HCT116 (cell line): Measurements from ENCODE around the gene GTF2F1. TPM values are rescaled to one million over a fixed set of nuclear protein-coding genes. Genes with fewer than 3 reads are reported as not detected.

Experiments
- ATAC-seq: fragments of 200-7000 bp; cut with Tn5 transposase; 2 replicates; pipeline ENCODE4 v1.9.1; 2020; ENCODE audit warnings: mild to moderate bottlenecking, moderate library complexity
- Bru-seq: library from RNA; stranded (reverse); fragments of 400-500 nt; gene quantifications from one replicate; lab custom pipeline; 2021; lab: Mats Ljungman, UMichigan
- BruChase-seq, 2 experiments: library from RNA; stranded (reverse); fragments of 400-500 nt; gene quantifications; one replicate each; lab custom pipeline; 2021; lab: Mats Ljungman, UMichigan
- BruUV-seq: library from RNA; stranded (reverse); fragments of 400-500 nt; replicated peaks from 2 replicates; lab custom pipeline; 2021; lab: Mats Ljungman, UMichigan
- CTCF ChIA-PET: fragments of 300-600 bp; sonication (Branson Sonifier 250); formaldehyde crosslinking; loops from one replicate; lab custom pipeline; 2021; ENCODE audit warnings: antibody characterized with exemption; lab: Charles Lee
- POLR2A ChIA-PET: fragments of 300-600, 350-600 bp; sonication (Branson Sonifier 250); formaldehyde crosslinking; loops from one replicate; lab custom pipeline; 2021; ENCODE audit warnings: antibody characterized with exemption; lab: Charles Lee
- RAD21 ChIA-PET, 2 experiments: fragments of 300-600 bp; sonication (Branson Sonifier 250); formaldehyde crosslinking; loops; one replicate each; lab custom pipeline; 2023; ENCODE audit warnings: low total read pairs in 2 of 2; ENCODE audit not compliant: uncharacterized antibody in 2 of 2, unreplicated experiment in 2 of 2, low non-redundant PET in 1 of 2; lab: Charles Lee
- DNase-seq: peaks from one replicate; pipeline ENCODE4 v3.0.0-alpha.2; 2010; ENCODE audit warnings: low read depth, low spot score
- H2AFZ ChIP-seq: fragments of 200-600 bp; shearing (Covaris generic), sonication (generic); 2 replicates; pipeline ENCODE4 v1.6.1; 2017; ENCODE audit warnings: low read depth, mixed run types, mixed read lengths, antibody characterized with exemption, low read length; ENCODE audit not compliant: poor library complexity, severe bottlenecking
- H3K27ac ChIP-seq: 2 replicates; pipeline ENCODE4 v1.5.1; 2012; ENCODE audit warnings: low read depth, low read length
- H3K27me3 ChIP-seq: fragments of 200-600 bp; sonication (generic); 2 replicates; pipeline ENCODE4 v1.6.1; 2016; ENCODE audit warnings: mixed run types, low read length, mixed read lengths; ENCODE audit not compliant: insufficient read depth
- H3K36me3 ChIP-seq, 2 experiments: fragments of 200-500 bp in 1 of 2; fragments of 200-600 bp in 1 of 2; sonication (Bioruptor generic) in 1 of 2; sonication (generic) in 1 of 2; 2 replicates each; pipeline versions ENCODE4 v1.5.1 to v1.6.1; 2014 to 2016; ENCODE audit warnings: low read length in 2 of 2, inconsistent platforms in 1 of 2, mixed read lengths in 1 of 2, mixed run types in 1 of 2; ENCODE audit not compliant: insufficient read depth in 2 of 2, control insufficient read depth in 1 of 2
- H3K4me1 ChIP-seq, 2 experiments: fragments of 200-600 bp in 1 of 2; sonication (generic) in 1 of 2; 2 replicates each; pipeline versions ENCODE4 v1.5.1 to v1.6.1; 2012 to 2017; ENCODE audit warnings: low read length in 2 of 2, inconsistent platforms in 1 of 2, mild to moderate bottlenecking in 1 of 2, mixed read lengths in 1 of 2, mixed run types in 1 of 2, moderate library complexity in 1 of 2; ENCODE audit not compliant: insufficient read depth in 2 of 2, control insufficient read depth in 1 of 2
- H3K4me2 ChIP-seq: fragments of 200-600 bp; sonication (generic); 2 replicates; pipeline ENCODE4 v1.6.1; 2017; ENCODE audit warnings: mixed run types, low read length, mixed read lengths
- H3K4me3 ChIP-seq, 2 experiments: fragments of 200-600 bp in 1 of 2; sonication (generic) in 1 of 2; replicated peaks in 1 of 2; 2 replicates each; pipeline ENCODE4 v1.5.1; 2011 to 2016; ENCODE audit warnings: low read length in 2 of 2, control low read depth in 1 of 2, low read depth in 1 of 2, mild to moderate bottlenecking in 1 of 2, mixed read lengths in 1 of 2, mixed run types in 1 of 2
- H3K79me2 ChIP-seq: fragments of 200-600 bp; sonication (generic); 2 replicates; pipeline ENCODE4 v1.6.1; 2017; ENCODE audit warnings: mild to moderate bottlenecking, mixed run types, low read length, moderate library complexity, mixed read lengths; ENCODE audit not compliant: insufficient read depth
- H3K9ac ChIP-seq: fragments of 200-600 bp; sonication (generic); 2 replicates; pipeline ENCODE4 v1.6.1; 2016; ENCODE audit warnings: low read length, mixed read lengths
- H3K9me2 ChIP-seq: fragments of 200-600 bp; sonication (generic), shearing (Covaris generic); 2 replicates; pipeline ENCODE4 v1.6.1; 2017; ENCODE audit warnings: mixed run types, mild to moderate bottlenecking, moderate library complexity; ENCODE audit not compliant: insufficient read depth
- H3K9me3 ChIP-seq, 2 experiments: fragments of 200-500 bp in 1 of 2; fragments of 200-600 bp in 1 of 2; sonication (Bioruptor generic) in 1 of 2; sonication (generic) in 1 of 2; 2 replicates each; pipeline ENCODE4 v1.6.1; 2014 to 2017; ENCODE audit warnings: low read length in 2 of 2, mixed read lengths in 2 of 2, inconsistent platforms in 1 of 2, low read depth in 1 of 2, mild to moderate bottlenecking in 1 of 2, mixed run types in 1 of 2, moderate library complexity in 1 of 2; ENCODE audit not compliant: control insufficient read depth in 1 of 2, insufficient read depth in 1 of 2
- H4K20me1 ChIP-seq: fragments of 200-600 bp; sonication (generic), shearing (Covaris generic); 2 replicates; pipeline ENCODE4 v1.6.1; 2017; ENCODE audit warnings: mixed run types, mild to moderate bottlenecking, moderate library complexity; ENCODE audit not compliant: insufficient read depth
- CBX3 ChIP-seq: IDR thresholded peaks from 2 replicates; pipeline ENCODE4 v1.6.1; 2012; ENCODE audit warnings: low read depth
- EGR1 ChIP-seq: IDR thresholded peaks from 2 replicates; pipeline ENCODE4 v1.6.1; 2012; ENCODE audit warnings: low read depth
- POLR2A ChIP-seq: IDR thresholded peaks from 2 replicates; pipeline ENCODE4 v1.7.0; 2011; ENCODE audit warnings: borderline replicate concordance; ENCODE audit not compliant: insufficient read depth, insufficient read length; ENCODE audit errors: extremely low read depth
- POLR2AphosphoS5 ChIP-seq: IDR thresholded peaks from 2 replicates; pipeline ENCODE4 v1.6.1; 2011; ENCODE audit warnings: mild to moderate bottlenecking, low read depth, low read length, moderate library complexity
- TCF7L2 ChIP-seq: IDR thresholded peaks from 2 replicates; pipeline ENCODE4 v1.7.0; 2011; ENCODE audit warnings: borderline replicate concordance, inconsistent platforms; ENCODE audit not compliant: insufficient read depth, insufficient read length; ENCODE audit errors: extremely low read depth
- YY1 ChIP-seq: IDR thresholded peaks from 2 replicates; pipeline ENCODE4 v1.6.1; 2011; ENCODE audit warnings: low read length, low read depth, moderate library complexity, mild to moderate bottlenecking; ENCODE audit not compliant: insufficient replicate concordance; ENCODE audit errors: extremely low read depth
- ZFX ChIP-seq: fragments of 450-650 bp; IDR thresholded peaks from 2 replicates; pipeline ENCODE4 v1.6.1; 2017
- ZNF274 ChIP-seq: fragments of 200-500 bp; sonication (Bioruptor generic); IDR thresholded peaks from 2 replicates; pipeline ENCODE4 v1.6.1; 2014; ENCODE audit warnings: mild to moderate bottlenecking, low read depth, low read length, inconsistent platforms
- intact Hi-C: fragments of 100-400 bp; cut with micrococcal nuclease; formaldehyde crosslinking; loops from 2 replicates; pipeline ENCODE4 v1.10.0; 2022
- long read RNA-seq: library from polyadenylated mRNA; unstranded; transcript quantifications from one replicate; pipeline ENCODE4 v2.0.0, GENCODE V29; 2021; ENCODE audit not compliant: unreplicated experiment
- polyA plus RNA-seq: library from polyadenylated mRNA; unstranded; fragments of >200 nt; gene quantifications from 2 replicates; pipeline ENCODE4 v1.2.1, GENCODE V29; 2012; ENCODE audit warnings: missing spikeins
- total RNA-seq: library from RNA; stranded (reverse); gene quantifications from one replicate; pipeline ENCODE4 v1.2.1, GENCODE V29; 2021; ENCODE audit not compliant: unreplicated experiment
- TF ChIP-seq, protein P1 (sequence below): IDR thresholded peaks from 2 replicates; pipeline ENCODE4 v1.6.1; 2011; ENCODE audit warnings: mild to moderate bottlenecking, low read length, moderate library complexity; ENCODE audit not compliant: insufficient replicate concordance; ENCODE audit errors: extremely low read depth

The GTF2F1 gene
- total RNA-seq (82.0 TPM), Bru-seq, nascent RNA (percentile 80 among the genes with signal in this experiment), BruChase-seq, experiment 1, labeled RNA remaining after a 6-hour chase (percentile 94 among the genes with signal in this experiment), BruChase-seq, experiment 2, labeled RNA remaining after a 2-hour chase (percentile 90 among the genes with signal in this experiment)
- polyA plus RNA-seq = 84.2 and 85.5 TPM in 2 replicates
- long read RNA-seq, transcript GTF2F1-201 (13 exons, 2,731 nt) = major isoform, 126 of 188 reads
- long read RNA-seq, partial matches to known transcripts = 43 of 188 reads
- long read RNA-seq, other reads (novel, unspliced or antisense) = 18 of 188 reads

- peak within 1 kb of the TSS; percentile 69 to 90 for H3K4me3 ChIP-seq
- H3K36me3 ChIP-seq = peaks cover 15 to 16% of the 10 kb centered on the region in 2 experiments; a peak in 2 of 4 replicates
- ChIA-PET RAD21 (interaction anchor here in 1 of 2 experiments (0.6 to 1.0 kb wide), 2 partner anchors 32 to 33 kb away, joined by 3 to 6 read pairs; partner anchors contain the start of gene KHSRP), CTCF (no interaction called here), POLR2A (interaction anchor here (0.6 to 1.0 kb wide), 2 partner anchors 11 to 20 kb away, joined by 3 to 9 read pairs; partner anchors contain the start of gene ALKBH7)
- peak within 1 kb of the TSS; percentile 90 for H3K9ac ChIP-seq
- peak within 1 kb of the TSS; percentile 79 for H3K4me2 ChIP-seq
- ATAC-seq = peak; percentile 87
- BruUV-seq = no TSS peak
- no peaks in the 10 kb centered on the region for H3K27me3 ChIP-seq
- H3K9me2 ChIP-seq = no peaks in the 10 kb centered on the region
- H4K20me1 ChIP-seq = no peaks in the 10 kb centered on the region
- peak; percentile 90 for DNase-seq
- peaks cover 36% of the 10 kb centered on the region for H3K79me2 ChIP-seq
- H3K27ac ChIP-seq = peak within 1 kb of the TSS; percentile 71
- TF ChIP-seq ZNF274 = no peak
- 0 out of 2 replicates have a peak, but pooled peaks have one; percentile 33 for TF ChIP-seq EGR1
- peak; percentile 81 for TF ChIP-seq POLR2AphosphoS5
- peak; percentile 60 for TF ChIP-seq POLR2A
- TF ChIP-seq TCF7L2 = peak; percentile 49
- peak; percentile 87; the same call in 1 of the 2 replicates for TF ChIP-seq ZFX
- TF ChIP-seq YY1 = peak; percentile 54
- no peak for TF ChIP-seq CBX3
- TF ChIP-seq, protein P1, sequence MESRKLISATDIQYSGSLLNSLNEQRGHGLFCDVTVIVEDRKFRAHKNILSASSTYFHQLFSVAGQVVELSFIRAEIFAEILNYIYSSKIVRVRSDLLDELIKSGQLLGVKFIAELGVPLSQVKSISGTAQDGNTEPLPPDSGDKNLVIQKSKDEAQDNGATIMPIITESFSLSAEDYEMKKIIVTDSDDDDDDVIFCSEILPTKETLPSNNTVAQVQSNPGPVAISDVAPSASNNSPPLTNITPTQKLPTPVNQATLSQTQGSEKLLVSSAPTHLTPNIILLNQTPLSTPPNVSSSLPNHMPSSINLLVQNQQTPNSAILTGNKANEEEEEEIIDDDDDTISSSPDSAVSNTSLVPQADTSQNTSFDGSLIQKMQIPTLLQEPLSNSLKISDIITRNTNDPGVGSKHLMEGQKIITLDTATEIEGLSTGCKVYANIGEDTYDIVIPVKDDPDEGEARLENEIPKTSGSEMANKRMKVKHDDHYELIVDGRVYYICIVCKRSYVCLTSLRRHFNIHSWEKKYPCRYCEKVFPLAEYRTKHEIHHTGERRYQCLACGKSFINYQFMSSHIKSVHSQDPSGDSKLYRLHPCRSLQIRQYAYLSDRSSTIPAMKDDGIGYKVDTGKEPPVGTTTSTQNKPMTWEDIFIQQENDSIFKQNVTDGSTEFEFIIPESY = no peak
- TF ChIP-seq, all 23 proteins: peak for 6
- Histone ChIP-seq H3K4me1 (peaks cover 8 to 21% of the 10 kb centered on the region in 2 experiments), H2AFZ (peak within 1 kb of the TSS; percentile 87), H3K9me3 (no peaks in the 10 kb centered on the region)
- intact Hi-C loops = no loop called here
Measured at GRCh38 chr19:6393074-6393982, at the start of gene GTF2F1. TSS of gene GTF2F1 (minus strand) at chr19:6393164. CDS start at chr19:6392995, 169 bp downstream.
